LNCAP (cell line): ENCODE results near the gene UTP18.

Experiments
- TF ChIP-seq, protein P1 (sequence below): fragments of 450-650 bp; IDR thresholded peaks from 2 replicates; pipeline ENCODE4 v1.5.1; 2017; ENCODE audit warnings: mild to moderate bottlenecking

The UTP18 gene

DNA sequence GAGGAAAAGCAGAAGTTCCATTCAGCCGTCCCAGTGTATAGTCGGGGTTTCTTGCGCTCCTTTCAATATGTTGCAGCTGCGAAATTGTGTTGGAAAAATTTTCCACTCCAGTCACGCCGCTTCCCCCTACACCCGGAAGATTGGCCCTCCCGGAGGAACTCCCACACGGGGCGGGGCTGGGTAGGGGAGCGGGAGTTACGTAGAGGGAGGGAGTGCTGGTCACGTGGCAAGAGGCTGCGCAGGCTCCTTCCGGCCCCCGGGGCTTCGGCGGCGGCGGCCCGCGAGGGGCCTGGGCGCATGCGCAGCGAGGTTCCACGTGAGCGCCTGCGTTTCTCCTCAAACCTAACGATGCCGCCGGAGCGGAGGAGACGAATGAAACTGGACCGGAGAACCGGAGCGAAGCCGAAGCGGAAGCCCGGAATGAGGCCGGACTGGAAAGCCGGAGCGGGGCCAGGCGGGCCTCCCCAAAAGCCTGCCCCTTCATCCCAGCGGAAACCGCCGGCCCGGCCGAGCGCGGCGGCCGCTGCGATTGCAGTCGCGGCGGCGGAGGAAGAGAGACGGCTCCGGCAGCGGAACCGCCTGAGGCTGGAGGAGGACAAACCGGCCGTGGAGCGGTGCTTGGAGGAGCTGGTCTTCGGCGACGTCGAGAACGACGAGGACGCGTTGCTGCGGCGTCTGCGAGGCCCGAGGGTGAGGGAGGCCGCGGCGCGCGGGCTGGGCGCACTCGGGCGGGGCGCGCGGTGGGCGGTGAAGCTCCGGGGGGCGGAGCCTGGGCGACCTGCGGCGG, at the start of gene UTP18:
UTP18 (plus strand) TSS at position 310 of the 787 bp plus-strand sequence; CDS start at position 349, 39 bp downstream.
- TF ChIP-seq, protein P1, sequence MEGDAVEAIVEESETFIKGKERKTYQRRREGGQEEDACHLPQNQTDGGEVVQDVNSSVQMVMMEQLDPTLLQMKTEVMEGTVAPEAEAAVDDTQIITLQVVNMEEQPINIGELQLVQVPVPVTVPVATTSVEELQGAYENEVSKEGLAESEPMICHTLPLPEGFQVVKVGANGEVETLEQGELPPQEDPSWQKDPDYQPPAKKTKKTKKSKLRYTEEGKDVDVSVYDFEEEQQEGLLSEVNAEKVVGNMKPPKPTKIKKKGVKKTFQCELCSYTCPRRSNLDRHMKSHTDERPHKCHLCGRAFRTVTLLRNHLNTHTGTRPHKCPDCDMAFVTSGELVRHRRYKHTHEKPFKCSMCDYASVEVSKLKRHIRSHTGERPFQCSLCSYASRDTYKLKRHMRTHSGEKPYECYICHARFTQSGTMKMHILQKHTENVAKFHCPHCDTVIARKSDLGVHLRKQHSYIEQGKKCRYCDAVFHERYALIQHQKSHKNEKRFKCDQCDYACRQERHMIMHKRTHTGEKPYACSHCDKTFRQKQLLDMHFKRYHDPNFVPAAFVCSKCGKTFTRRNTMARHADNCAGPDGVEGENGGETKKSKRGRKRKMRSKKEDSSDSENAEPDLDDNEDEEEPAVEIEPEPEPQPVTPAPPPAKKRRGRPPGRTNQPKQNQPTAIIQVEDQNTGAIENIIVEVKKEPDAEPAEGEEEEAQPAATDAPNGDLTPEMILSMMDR, result no peak

DNA sequence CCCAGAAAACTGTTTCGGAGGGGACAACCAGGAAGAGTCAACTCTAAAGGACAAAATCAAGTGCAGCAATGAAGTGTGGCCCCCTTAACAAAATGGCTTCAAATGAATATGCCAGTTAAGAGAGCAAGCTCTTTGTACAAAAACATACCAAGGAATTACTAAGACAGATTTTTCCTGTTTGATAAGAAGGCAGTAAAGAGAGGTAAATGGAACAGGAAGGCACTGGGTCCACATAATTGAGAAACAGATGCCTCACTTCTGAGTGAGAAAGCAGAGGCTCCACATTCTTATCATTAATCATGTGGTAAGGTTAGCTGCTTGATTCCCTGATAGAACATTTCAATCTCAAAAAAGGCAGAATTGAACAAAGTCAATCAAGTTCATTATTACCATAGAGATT, 45.4 kb upstream of the UTP18 start:
- TF ChIP-seq, protein P1, result no peak

DNA sequence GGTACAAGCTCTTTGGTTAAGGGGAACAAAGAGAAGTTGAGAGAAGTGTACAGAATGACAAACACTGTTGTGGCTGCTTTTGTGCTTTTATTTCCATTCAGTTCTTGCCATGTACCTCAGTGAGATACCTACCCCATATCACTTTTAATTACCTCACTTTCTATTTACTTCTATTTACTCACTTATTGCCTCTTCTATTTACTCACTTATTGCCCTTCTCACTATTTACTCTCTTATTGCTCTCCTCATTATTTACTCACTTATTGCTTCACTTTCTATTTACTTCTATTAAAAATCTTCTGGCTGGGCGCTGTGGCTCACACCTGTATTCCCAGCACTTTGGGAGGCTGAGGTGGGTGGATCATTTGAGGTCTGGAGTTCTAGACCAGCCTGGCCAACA, 42.4 kb upstream of the UTP18 start:
- TF ChIP-seq, protein P1, result no peak

DNA sequence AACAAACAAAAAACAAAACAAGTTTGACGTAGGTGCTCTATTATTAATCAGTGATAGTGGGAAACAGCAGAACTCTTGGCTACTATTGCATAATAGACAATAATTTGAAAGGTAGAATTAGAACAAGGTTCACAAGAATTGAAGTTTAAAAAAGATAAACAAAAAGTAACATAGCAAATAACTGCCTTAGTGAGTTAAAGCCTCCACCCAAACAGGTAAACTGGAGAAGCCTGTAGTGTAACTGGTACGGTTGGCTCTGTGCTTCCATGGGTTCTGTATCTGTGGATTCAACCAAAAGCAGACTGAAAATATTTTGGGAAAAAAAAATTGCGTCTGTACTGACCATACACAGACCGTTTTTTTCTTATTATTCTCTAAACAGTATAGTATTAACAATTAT, 39.0 kb upstream of the UTP18 start:
- TF ChIP-seq, protein P1, result no peak

DNA sequence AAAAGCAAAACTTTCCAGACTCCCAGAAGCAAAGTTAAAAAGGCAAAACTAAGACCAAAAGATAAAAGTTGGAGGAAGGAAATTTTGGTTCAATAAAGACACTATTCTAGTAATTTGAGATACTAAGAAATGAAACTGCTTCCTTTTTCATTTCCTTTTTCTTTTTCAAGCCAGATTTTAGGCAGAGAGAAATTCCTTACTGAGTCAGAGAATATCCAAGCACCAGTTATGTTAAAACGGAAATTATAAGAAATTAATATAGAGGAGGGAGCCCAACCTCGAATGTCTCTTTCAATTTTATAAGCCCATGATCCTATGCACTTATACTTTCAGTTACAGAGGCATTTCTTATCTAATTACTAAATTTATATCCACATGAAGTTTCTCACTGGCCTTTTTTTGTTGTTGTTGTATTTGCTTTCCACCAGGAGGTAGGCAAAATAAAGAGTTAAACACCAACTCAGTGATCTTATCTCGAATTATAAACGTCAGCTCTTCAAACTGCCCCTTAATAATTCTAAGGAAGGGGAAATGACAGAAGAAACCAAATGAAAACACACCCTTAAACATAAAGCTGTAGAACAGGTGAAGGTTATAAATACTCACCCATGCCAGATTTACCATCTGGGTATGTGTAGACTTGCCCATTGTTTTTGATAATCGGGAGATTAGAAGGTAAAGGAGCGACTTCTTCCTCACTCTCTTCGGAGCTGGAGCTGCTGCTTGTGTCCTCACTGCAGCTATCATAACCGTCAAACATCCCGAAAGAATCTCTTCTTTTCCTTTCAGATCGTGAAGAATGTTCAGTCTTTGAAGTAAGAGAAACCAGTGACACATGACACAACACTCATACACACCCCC, 35.7 kb upstream of the UTP18 start:
- TF ChIP-seq, protein P1, result no peak

DNA sequence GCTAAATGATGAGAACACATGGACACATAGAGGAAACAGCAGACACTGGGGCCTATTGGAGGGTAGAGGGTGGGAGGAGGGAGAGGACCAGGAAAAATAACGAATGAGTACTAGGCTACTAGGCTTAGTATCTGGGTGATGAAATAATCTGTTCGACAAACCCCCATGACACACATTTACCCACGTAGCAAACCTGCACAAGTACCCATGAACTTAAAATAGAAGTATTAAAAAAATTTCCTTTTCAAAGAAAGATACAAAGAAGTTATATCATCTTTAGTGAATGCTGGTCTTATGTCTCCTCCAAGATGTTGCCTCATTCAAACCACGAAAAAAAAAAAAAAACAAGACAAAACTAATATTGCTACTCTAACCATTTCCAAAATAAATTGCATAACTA, 32.2 kb upstream of the UTP18 start:
- TF ChIP-seq, protein P1, result no peak

DNA sequence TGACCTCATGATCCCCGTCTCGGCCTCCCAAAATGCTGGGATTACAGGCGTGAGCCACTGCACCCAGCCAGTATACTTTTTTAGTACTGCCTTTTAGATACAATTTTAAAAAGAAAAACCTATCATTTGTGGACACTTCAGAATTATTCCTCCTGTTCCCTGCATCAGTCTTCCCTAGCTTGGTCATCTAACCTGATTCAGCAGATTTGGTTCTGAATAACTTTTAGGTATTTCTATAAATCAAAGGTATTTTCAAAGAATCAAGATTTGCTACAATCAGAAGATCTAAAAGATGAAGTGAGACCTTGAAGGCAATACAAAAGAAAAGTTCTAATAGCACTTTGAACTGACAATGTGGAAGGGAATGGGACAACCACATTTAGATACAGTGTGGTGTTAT, 30.5 kb upstream of the UTP18 start:
- TF ChIP-seq, protein P1, result no peak
